Measurements from ENCODE around the gene HAAO.

- TF ChIP-seq EP300 (IDR thresholded peaks at IDR 0.05; ENCODE audit: borderline replicate concordance) (no peak), CEBPB (IDR thresholded peaks at IDR 0.05) (no peak), REST (IDR thresholded peaks at IDR 0.05; ENCODE audit: low read depth) (no peak)
These were observed 41.8 kb upstream of the HAAO start for GRCh38 chr2:42834161-42834560.
